Left lobe of liver (tissue), 2 donors: Measurements from ENCODE around the gene HCRTR1. TPM values are rescaled to one million over a fixed set of nuclear protein-coding genes. Genes with fewer than 3 reads are reported as not detected.

Experiments
- ATAC-seq: fragments of 200-7000 bp; cut with Tn5 transposase; one replicate; pipeline ENCODE4 v1.9.1; 2020; ENCODE audit warnings: mild to moderate bottlenecking, moderate library complexity
- DNase-seq: peaks from one replicate; pipeline ENCODE4 v3.0.0-alpha.2; 2020; ENCODE audit warnings: low spot score
- total RNA-seq: library from RNA; stranded (reverse); gene quantifications from one replicate; pipeline ENCODE4 v1.2.1, GENCODE V29; 2021
- donor health status: DM: no; HTN: no; CAD: no; lungs with moderate emphysema.
- donor health status: DM: no; HTN: yes; CAD: no.

The HCRTR1 gene
- not detected for total RNA-seq

GRCh38 chr1:31617218-31617915, at the start of gene HCRTR1:
TSS of gene HCRTR1 (plus strand) at chr1:31617689. CDS start at chr1:31619193, 1,504 bp downstream.
- ATAC-seq (no peak), DNase-seq (peak; percentile 40)

GRCh38 chr1:31567956-31568570, 49.4 kb upstream of the HCRTR1 start:
- DNase-seq (peak; percentile 21), ATAC-seq (no peak)

GRCh38 chr1:31568895-31569595, 48.4 kb upstream of the HCRTR1 start:
- peak; percentile 74 for DNase-seq
- peak; percentile 75 for ATAC-seq

GRCh38 chr1:31569596-31570173, 47.8 kb upstream of the HCRTR1 start:
- ATAC-seq (no peak), DNase-seq (peak; percentile 27)

GRCh38 chr1:31570228-31570627, 47.3 kb upstream of the HCRTR1 start:
- ATAC-seq = no peak
- peak; percentile 15 for DNase-seq

GRCh38 chr1:31570906-31571305, 46.6 kb upstream of the HCRTR1 start:
- DNase-seq (no peak), ATAC-seq (no peak)

- ATAC-seq (no peak), DNase-seq (peak; percentile 41)
These were observed 45.9 kb upstream of the HCRTR1 start for GRCh38 chr1:31571340-31572295.

- ATAC-seq = peak; percentile 50
- peak; percentile 49 for DNase-seq
These were observed 45.0 kb upstream of the HCRTR1 start for GRCh38 chr1:31572323-31573104.

- no peak for ATAC-seq
- DNase-seq = peak; percentile 41
These were observed 44.2 kb upstream of the HCRTR1 start for GRCh38 chr1:31573261-31573660.

GRCh38 chr1:31574749-31575368, 42.6 kb upstream of the HCRTR1 start:
- DNase-seq (peak; percentile 23), ATAC-seq (no peak)

- peak; percentile 73 for ATAC-seq
These were observed 41.9 kb upstream of the HCRTR1 start for GRCh38 chr1:31575369-31576140.

GRCh38 chr1:31576201-31576669, 41.3 kb upstream of the HCRTR1 start, which contains the start of gene TINAGL1:
TSS of gene TINAGL1 (plus strand) at chr1:31576515. CDS start at chr1:31577149, 634 bp downstream.
- peak; percentile 49 for DNase-seq
- peak; percentile 31 for ATAC-seq

More at GRCh38 chr1:31575369-31576140, 41.9 kb upstream of the HCRTR1 start:
- DNase-seq = peak; percentile 77

GRCh38 chr1:31576743-31577455, 40.6 kb upstream of the HCRTR1 start:
- DNase-seq = peak; percentile 42
- ATAC-seq = no peak

GRCh38 chr1:31577515-31578192, 39.8 kb upstream of the HCRTR1 start:
- DNase-seq = peak; percentile 18
- ATAC-seq = no peak

GRCh38 chr1:31579374-31579773, 38.1 kb upstream of the HCRTR1 start:
- ATAC-seq (peak; percentile 36), DNase-seq (peak; percentile 54)

GRCh38 chr1:31580513-31580870, 37.0 kb upstream of the HCRTR1 start:
- DNase-seq (peak; percentile 38), ATAC-seq (no peak)
